ENCODE results near the gene KRTAP16-1. TPM values are rescaled to one million over a fixed set of nuclear protein-coding genes. Genes with fewer than 3 reads are reported as not detected.

KRTAP16-1 gene
- total RNA-seq, 1 donor from 2014 or later: not detected

- TF ChIP-seq, protein P1, sequence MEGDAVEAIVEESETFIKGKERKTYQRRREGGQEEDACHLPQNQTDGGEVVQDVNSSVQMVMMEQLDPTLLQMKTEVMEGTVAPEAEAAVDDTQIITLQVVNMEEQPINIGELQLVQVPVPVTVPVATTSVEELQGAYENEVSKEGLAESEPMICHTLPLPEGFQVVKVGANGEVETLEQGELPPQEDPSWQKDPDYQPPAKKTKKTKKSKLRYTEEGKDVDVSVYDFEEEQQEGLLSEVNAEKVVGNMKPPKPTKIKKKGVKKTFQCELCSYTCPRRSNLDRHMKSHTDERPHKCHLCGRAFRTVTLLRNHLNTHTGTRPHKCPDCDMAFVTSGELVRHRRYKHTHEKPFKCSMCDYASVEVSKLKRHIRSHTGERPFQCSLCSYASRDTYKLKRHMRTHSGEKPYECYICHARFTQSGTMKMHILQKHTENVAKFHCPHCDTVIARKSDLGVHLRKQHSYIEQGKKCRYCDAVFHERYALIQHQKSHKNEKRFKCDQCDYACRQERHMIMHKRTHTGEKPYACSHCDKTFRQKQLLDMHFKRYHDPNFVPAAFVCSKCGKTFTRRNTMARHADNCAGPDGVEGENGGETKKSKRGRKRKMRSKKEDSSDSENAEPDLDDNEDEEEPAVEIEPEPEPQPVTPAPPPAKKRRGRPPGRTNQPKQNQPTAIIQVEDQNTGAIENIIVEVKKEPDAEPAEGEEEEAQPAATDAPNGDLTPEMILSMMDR (IDR thresholded peaks at IDR 0.05): no peak
- H3K27me3 Mint-ChIP-seq: no peaks in the 10 kb centered on the region
- POLR2A ChIA-PET: no interaction called here
- no peaks in the 10 kb centered on the region for H3K36me3 Mint-ChIP-seq (ENCODE audit: low read depth)
- DNase-seq (no peak), ATAC-seq (ENCODE audit: low read depth) (no peak)
- peaks cover 13% of the 10 kb centered on the region for H3K9me3 Mint-ChIP-seq
- no peak overlapping the region for H3K4me3 Mint-ChIP-seq
- CTCF ChIA-PET: interaction anchor here (1.3 kb wide), 1 partner anchor 414 kb away, joined by 3 read pairs; no protein-coding TSS in a partner anchor
- no peaks in the 10 kb centered on the region for H3K4me1 Mint-ChIP-seq
- intact Hi-C loops (cut with micrococcal nuclease): loop anchor here (5.0 kb wide), 3 partner anchors 202 to 702 kb away; partner anchors contain the start of gene KRTAP4-12
- H3K27ac Mint-ChIP-seq: no peak overlapping the region
These were observed 15.3 kb upstream of the KRTAP16-1 start for GRCh38 chr17:41324180-41325075.

- CTCF ChIA-PET: interaction anchor here (0.7 to 2.6 kb wide), 16 partner anchors 8 to 703 kb away, joined by 3 to 13 read pairs (median 4); no protein-coding TSS in a partner anchor
- intact Hi-C loops (cut with micrococcal nuclease): loop anchor here (1.0 to 5.0 kb wide), 4 partner anchors 201 to 701 kb away; partner anchors contain the start of gene KRTAP4-12
- Mint-ChIP-seq H3K27ac (no peak overlapping the region), H3K4me1 (no peaks in the 10 kb centered on the region), H3K36me3 (ENCODE audit: low read depth) (no peaks in the 10 kb centered on the region), H3K4me3 (no peak overlapping the region), H3K9me3 (peaks cover 13% of the 10 kb centered on the region), H3K27me3 (no peaks in the 10 kb centered on the region)
- POLR2A ChIA-PET: interaction anchor here (1.2 kb wide), 4 partner anchors 15 to 707 kb away, joined by 3 to 5 read pairs (median 4); partner anchors contain the start of gene KRTAP16-1
- DNase-seq (no peak), ATAC-seq (ENCODE audit: low read depth) (no peak)
- TF ChIP-seq, protein P1 (IDR thresholded peaks at IDR 0.05): no peak
These were observed 14.1 kb upstream of the KRTAP16-1 start for GRCh38 chr17:41322903-41323895.

- ChIA-PET POLR2A (interaction anchor here (1.2 kb wide), 4 partner anchors 14 to 706 kb away, joined by 3 to 5 read pairs (median 4); partner anchors contain the start of gene KRTAP16-1), CTCF (interaction anchor here (0.6 to 2.6 kb wide), 19 partner anchors 8 to 905 kb away, joined by 3 to 13 read pairs (median 3); partner anchors contain the start of genes KRTAP16-1 and TOP2A)
- ATAC-seq (ENCODE audit: low read depth) (peak; percentile 67), DNase-seq (no peak)
- no peaks in the 10 kb centered on the region for H3K27me3 Mint-ChIP-seq
- H3K27ac Mint-ChIP-seq: no peak overlapping the region
- intact Hi-C loops (cut with micrococcal nuclease): loop anchor here (1.0 to 5.0 kb wide), 4 partner anchors 200 to 700 kb away; partner anchors contain the start of gene KRTAP4-12
- H3K4me3 Mint-ChIP-seq: no peak overlapping the region
- peaks cover 13% of the 10 kb centered on the region for H3K9me3 Mint-ChIP-seq
- TF ChIP-seq, protein P1 (IDR thresholded peaks at IDR 0.05): no peak
- H3K36me3 Mint-ChIP-seq (ENCODE audit: low read depth): no peaks in the 10 kb centered on the region
- H3K4me1 Mint-ChIP-seq: no peaks in the 10 kb centered on the region
These were observed 13.2 kb upstream of the KRTAP16-1 start for GRCh38 chr17:41322094-41322902.

DNA sequence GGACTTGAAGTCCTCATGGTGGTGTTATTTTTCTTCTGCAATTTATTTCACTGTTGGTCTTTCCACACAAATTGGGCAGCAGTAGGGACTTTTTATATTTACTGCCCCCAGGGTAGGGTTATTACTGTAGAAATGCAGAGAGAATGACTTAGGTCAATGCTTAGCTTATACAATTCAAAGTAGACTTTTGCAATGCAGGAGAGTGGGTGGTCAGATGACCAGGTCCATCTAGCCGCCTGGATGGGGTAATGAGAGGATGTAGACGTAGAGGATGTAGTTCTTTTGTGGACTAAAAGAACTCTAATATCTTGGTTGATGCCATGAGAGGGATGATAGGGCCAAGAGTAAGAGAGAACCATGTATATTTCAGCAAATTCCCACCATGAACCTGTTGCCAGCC lies 9.1 kb upstream of the KRTAP16-1 start:
- TF ChIP-seq, protein P1 (IDR thresholded peaks at IDR 0.05): no peak

More for the DNA sequence above, 9.1 kb upstream of the KRTAP16-1 start:
- ChIA-PET CTCF (no interaction called here), POLR2A (no interaction called here)
- H3K4me3 Mint-ChIP-seq: no peak overlapping the region
- intact Hi-C loops (cut with micrococcal nuclease): no loop called here
- H3K27me3 Mint-ChIP-seq: peaks cover 15% of the 10 kb centered on the region
- H3K9me3 Mint-ChIP-seq: peaks cover 13% of the 10 kb centered on the region
- DNase-seq (no peak), ATAC-seq (ENCODE audit: low read depth) (no peak)
- no peaks in the 10 kb centered on the region for H3K4me1 Mint-ChIP-seq
- no peaks in the 10 kb centered on the region for H3K36me3 Mint-ChIP-seq (ENCODE audit: low read depth)
- no peak overlapping the region for H3K27ac Mint-ChIP-seq
